ENCODE results near the gene WDTC1.

DNA sequence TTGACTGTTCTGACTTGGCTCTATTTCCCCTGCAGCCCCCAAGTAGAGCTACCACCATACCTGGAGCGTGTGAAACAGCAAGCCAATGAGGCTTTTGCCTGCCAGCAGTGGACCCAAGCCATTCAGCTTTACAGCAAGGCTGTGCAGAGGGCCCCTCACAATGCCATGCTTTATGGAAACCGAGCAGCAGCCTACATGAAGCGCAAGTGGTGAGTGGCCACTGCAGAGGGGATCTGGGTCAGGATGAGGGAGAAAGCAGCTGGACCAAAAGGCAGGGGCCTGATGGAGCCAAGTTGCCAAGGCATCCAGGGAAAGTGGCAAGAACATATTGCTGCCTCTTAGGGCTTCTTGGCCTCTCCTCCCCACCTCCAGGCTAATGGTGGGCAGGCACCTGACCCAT is 63.5 kb downstream of the WDTC1 start:
- TF ChIP-seq, protein P1, sequence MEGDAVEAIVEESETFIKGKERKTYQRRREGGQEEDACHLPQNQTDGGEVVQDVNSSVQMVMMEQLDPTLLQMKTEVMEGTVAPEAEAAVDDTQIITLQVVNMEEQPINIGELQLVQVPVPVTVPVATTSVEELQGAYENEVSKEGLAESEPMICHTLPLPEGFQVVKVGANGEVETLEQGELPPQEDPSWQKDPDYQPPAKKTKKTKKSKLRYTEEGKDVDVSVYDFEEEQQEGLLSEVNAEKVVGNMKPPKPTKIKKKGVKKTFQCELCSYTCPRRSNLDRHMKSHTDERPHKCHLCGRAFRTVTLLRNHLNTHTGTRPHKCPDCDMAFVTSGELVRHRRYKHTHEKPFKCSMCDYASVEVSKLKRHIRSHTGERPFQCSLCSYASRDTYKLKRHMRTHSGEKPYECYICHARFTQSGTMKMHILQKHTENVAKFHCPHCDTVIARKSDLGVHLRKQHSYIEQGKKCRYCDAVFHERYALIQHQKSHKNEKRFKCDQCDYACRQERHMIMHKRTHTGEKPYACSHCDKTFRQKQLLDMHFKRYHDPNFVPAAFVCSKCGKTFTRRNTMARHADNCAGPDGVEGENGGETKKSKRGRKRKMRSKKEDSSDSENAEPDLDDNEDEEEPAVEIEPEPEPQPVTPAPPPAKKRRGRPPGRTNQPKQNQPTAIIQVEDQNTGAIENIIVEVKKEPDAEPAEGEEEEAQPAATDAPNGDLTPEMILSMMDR (IDR thresholded peaks at IDR 0.05 in 8 of 11, conservative IDR thresholded peaks at IDR 0.05 in 3 of 11) = no peak
- TF ChIP-seq POLR2A (IDR thresholded peaks at IDR 0.05) = no peak

Measured in spleen (tissue), 7 donors.